Esophagus squamous epithelium (tissue), 5 donors: ENCODE data around the gene EEF1E1. TPM values are rescaled to one million over a fixed set of nuclear protein-coding genes. Genes with fewer than 3 reads are reported as not detected.

Source experiments
- DNase-seq: peaks from one replicate; lab custom pipeline; 2025; lab: John Stamatoyannopoulos, UW
- H3K27ac ChIP-seq, 4 donors: fragments of 200-600 bp; sonication (generic); one replicate each; pipeline ENCODE4 v1.5.1; 2016 to 2019; ENCODE audit warnings: mild to moderate bottlenecking in 1 of 4
- H3K27me3 ChIP-seq, 4 donors: fragments of 200-600 bp; sonication (generic); 1 replicate in 3 of 4; 2 replicates in 1 of 4; pipeline versions ENCODE4 v1.5.1 to v1.6.0; 2017 to 2021; ENCODE audit warnings: antibody characterized with exemption in 1 of 4
- H3K36me3 ChIP-seq, 3 donors: fragments of 200-600 bp; sonication (generic); one replicate each; pipeline ENCODE4 v1.5.1; 2016 to 2019
- H3K4me1 ChIP-seq, 3 donors: fragments of 200-600 bp; sonication (generic); one replicate each; pipeline ENCODE4 v1.5.1; 2017 to 2019
- H3K4me3 ChIP-seq, 4 donors: fragments of 200-600 bp; sonication (generic); 1 replicate in 3 of 4; 2 replicates in 1 of 4; pipeline ENCODE4 v1.5.1; 2016 to 2019; ENCODE audit warnings: mild to moderate bottlenecking in 2 of 4, moderate library complexity in 1 of 4
- H3K9me3 ChIP-seq, 3 donors: fragments of 200-600 bp; sonication (generic); one replicate each; pipeline ENCODE4 v1.5.1; 2016 to 2019
- POLR2A ChIP-seq, 4 donors: fragments of 450-650 bp; IDR thresholded peaks; one replicate each; pipeline ENCODE4 v1.6.1; 2017; ENCODE audit warnings: antibody characterized with exemption in 4 of 4, mild to moderate bottlenecking in 4 of 4, moderate library complexity in 3 of 4
- WGBS, 2 donors: methylation state at CpG; one replicate each; pipeline ENCODE4 v1.1.5; 2018; 5-methylcytosine and 5-hydroxymethylcytosine counted together
- intact Hi-C: fragments of 100-400 bp; cut with DNase I; formaldehyde crosslinking; loops from one replicate; pipeline ENCODE4 v1.15.0; 2022
- total RNA-seq, 4 donors: library from RNA; depleted of rRNA; stranded (reverse); fragments of >200 nt; gene quantifications; one replicate each; pipeline ENCODE4 v1.1.0, GENCODE V29; 2016
- TF ChIP-seq, protein P1 (sequence below), 6 experiments: fragments of 450-650 bp in 4 of 6; fragments of 200-600 bp in 2 of 6; sonication (generic) in 2 of 6; IDR thresholded peaks; one replicate each; pipeline ENCODE4 v1.5.1; 2016 to 2019; ENCODE audit warnings: antibody characterized with exemption in 6 of 6, mild to moderate bottlenecking in 4 of 6, moderate library complexity in 4 of 6
- donor health status: DM: yes; HTN: yes; CAD: no.

Gene EEF1E1
- total RNA-seq, 4 donors from 2014 or later = 18.6 to 67.3 (median 56.3) TPM

DNA sequence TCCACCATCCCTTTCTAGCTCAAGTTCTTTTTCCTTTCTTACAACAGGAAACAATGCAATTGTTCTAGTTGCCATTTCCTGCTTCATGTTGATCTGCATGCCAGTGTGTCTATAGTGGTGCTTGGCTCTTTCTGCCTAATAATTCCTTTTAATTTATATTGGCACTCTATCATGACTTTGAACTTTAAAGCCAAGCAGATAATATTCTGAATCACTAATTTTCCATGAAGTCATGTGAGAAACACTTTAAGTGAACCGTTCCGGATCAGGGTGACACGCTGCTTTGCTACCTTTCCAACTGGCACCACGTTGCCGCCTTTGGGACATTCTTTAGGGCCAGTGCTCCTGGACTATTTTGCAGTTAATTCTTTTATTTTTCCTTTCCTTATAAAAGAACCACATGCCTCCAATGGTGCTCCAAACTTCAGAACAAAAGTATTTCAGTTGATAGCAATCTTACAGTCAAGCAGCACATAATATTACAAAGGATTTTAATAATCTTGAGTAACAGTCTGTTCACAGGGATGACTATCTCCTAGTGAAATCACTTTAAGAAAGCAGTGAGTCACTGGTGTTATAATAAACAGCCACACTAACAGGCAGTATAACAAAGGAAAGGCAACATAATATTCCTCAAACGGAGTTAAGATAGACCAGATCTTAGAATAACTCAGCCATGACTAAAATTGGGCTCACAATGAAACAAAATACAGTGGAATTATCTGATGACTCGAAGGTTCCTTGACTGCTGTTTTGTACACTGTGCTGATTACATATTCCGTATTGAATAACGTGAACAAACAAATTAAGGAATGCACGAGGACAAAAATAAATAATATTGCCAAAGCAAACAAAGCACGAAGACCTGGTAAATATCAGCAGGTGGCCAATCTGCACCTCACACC, 19.1 kb downstream of the EEF1E1 start:
- Histone ChIP-seq H3K27me3 (no peaks in the 10 kb centered on the region), H3K4me3 (no peak overlapping the region), H3K36me3 (peaks cover 0 to 37% (median 2%) of the 10 kb centered on the region in 3 donors), H3K27ac (peak overlapping the region; percentile 21 to 52 (median 50)), H3K4me1 (peaks cover 3 to 43% (median 7%) of the 10 kb centered on the region in 3 donors), H3K9me3 (no peaks in the 10 kb centered on the region)
- 33 to 47% methylated on average over 11 of the region's 11 CpGs for WGBS, 2 donors
- TF ChIP-seq, protein P1, sequence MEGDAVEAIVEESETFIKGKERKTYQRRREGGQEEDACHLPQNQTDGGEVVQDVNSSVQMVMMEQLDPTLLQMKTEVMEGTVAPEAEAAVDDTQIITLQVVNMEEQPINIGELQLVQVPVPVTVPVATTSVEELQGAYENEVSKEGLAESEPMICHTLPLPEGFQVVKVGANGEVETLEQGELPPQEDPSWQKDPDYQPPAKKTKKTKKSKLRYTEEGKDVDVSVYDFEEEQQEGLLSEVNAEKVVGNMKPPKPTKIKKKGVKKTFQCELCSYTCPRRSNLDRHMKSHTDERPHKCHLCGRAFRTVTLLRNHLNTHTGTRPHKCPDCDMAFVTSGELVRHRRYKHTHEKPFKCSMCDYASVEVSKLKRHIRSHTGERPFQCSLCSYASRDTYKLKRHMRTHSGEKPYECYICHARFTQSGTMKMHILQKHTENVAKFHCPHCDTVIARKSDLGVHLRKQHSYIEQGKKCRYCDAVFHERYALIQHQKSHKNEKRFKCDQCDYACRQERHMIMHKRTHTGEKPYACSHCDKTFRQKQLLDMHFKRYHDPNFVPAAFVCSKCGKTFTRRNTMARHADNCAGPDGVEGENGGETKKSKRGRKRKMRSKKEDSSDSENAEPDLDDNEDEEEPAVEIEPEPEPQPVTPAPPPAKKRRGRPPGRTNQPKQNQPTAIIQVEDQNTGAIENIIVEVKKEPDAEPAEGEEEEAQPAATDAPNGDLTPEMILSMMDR (IDR thresholded peaks at IDR 0.05) = no peak
- TF ChIP-seq POLR2A (IDR thresholded peaks at IDR 0.05) = no peak
- intact Hi-C loops = no loop called here
- DNase-seq = no peak

DNA sequence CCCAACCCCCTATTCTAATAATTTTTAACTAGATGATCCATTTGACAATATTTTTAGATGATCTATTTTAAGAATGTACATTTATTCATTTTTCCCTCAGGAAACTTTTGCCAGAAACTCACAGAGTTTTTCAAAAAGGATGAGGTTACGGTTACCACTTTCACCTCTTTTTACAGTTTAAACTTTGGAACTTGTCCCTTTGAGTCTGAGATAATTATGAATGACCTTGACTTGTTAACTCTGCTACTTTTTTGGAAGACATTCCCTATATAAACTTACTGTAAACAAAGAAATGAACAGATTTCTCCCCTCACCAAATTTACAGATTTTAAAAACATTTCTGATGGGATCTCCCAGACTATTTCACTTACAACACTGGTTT, 19.8 kb downstream of the EEF1E1 start:
- intact Hi-C loops = no loop called here
- 88 to 100% methylated on average over 1 of the region's 1 CpG for WGBS, 2 donors
- H3K4me3 ChIP-seq = no peak overlapping the region
- H3K27me3 ChIP-seq = no peaks in the 10 kb centered on the region
- peaks cover 0 to 35% (median 2%) of the 10 kb centered on the region in 3 donors for H3K36me3 ChIP-seq
- DNase-seq = no peak
- H3K9me3 ChIP-seq = no peaks in the 10 kb centered on the region
- no peak for TF ChIP-seq POLR2A (IDR thresholded peaks at IDR 0.05)
- TF ChIP-seq, protein P1 (IDR thresholded peaks at IDR 0.05) = no peak
- H3K27ac ChIP-seq = peak overlapping the region in 2 of 4 donors; percentile 21 to 51
- H3K4me1 ChIP-seq = peaks cover 3 to 43% (median 7%) of the 10 kb centered on the region in 3 donors

DNA sequence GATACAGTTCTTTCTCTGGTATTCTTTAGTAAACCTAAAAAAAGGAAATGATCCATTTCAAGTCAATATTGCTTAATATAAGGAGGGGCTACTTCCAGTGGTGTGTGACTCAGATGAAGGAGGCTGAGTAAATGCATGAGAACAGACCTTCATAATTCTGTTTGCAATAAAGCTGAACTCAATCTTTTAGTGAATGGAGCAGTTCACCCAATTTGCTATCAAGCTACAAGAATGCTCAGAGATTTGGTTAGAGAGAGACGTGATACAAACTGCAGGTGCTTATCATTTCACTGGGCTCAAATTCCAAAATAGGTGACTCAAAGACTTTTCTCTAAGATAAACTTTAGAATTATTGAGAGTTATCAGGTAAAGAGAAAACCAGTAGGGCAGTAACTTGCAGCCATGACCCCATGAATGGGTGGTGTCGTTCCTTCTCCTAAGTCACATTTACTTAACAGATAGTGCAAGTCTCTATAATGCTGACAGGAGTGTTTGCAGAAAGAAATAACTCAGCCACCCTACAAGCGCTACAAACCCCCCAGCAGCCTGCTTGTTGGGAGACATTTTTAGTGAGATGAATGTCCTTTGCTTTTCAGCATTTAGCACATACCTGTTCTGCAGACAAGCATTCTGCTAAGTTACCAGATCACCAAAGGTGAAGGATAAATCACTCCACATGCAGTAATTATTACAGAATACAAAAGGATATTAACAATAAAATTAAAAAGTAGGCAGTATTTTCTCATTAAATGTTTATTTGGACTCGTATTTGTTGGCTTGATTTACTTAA, 21.8 kb downstream of the EEF1E1 start:
- peaks cover 3 to 43% (median 7%) of the 10 kb centered on the region in 3 donors for H3K4me1 ChIP-seq
- no peak for DNase-seq
- no peak overlapping the region for H3K27ac ChIP-seq

DNA sequence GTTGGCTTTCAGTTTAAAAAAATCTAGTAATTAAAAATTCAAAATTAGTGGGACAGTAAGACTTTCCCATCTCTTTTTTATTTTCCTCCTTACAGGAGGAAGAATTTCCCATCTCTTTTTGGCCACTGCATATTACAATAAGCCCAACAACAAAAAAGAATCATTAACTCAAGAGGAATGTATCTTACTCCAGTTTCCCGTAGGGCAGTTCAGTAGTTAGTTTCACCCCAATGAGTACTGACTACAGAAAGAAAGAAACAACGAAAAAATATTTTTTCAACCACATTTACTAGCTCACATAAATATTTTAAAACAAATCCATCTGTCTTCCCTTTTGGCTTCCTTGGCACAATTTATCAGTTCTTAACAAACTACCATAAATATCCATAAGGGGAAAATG, 23.2 kb downstream of the EEF1E1 start:
- H3K27ac ChIP-seq = no peak overlapping the region
- DNase-seq = no peak
- no peak for TF ChIP-seq POLR2A (IDR thresholded peaks at IDR 0.05)
- TF ChIP-seq, protein P1 (IDR thresholded peaks at IDR 0.05) = no peak
- peaks cover 0 to 12% (median 0%) of the 10 kb centered on the region in 3 donors for H3K36me3 ChIP-seq
- no peaks in the 10 kb centered on the region for H3K9me3 ChIP-seq
- no peaks in the 10 kb centered on the region for H3K27me3 ChIP-seq
- WGBS, 2 donors = 92 to 94% methylated on average over 2 of the region's 2 CpGs
- peaks cover 0 to 35% (median 0%) of the 10 kb centered on the region in 3 donors for H3K4me1 ChIP-seq
- no peak overlapping the region for H3K4me3 ChIP-seq
- intact Hi-C loops = no loop called here

More for the DNA sequence above, 21.8 kb downstream of the EEF1E1 start:
- TF ChIP-seq, protein P1 (IDR thresholded peaks at IDR 0.05) = no peak
- WGBS, 2 donors = 66 to 70% methylated on average over 4 of the region's 4 CpGs
- Histone ChIP-seq H3K36me3 (peaks cover 0 to 17% (median 0%) of the 10 kb centered on the region in 3 donors), H3K9me3 (no peaks in the 10 kb centered on the region), H3K27me3 (no peaks in the 10 kb centered on the region), H3K4me3 (no peak overlapping the region)
- intact Hi-C loops = no loop called here
